ENCODE data around the gene MS4A2.

DNA sequence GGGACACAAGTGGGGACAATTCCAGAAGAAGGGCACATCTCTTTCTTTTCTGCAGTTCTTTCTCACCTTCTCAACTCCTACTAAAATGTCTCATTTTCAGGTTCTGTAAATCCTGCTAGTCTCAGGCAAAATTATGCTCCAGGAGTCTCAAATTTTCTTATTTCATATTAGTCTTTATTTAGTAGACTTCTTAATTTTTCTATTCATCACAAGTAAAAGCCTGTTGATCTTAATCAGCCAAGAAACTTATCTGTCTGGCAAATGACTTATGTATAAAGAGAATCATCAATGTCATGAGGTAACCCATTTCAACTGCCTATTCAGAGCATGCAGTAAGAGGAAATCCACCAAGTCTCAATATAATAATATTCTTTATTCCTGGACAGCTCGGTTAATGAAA is at the start of gene MS4A2:
- no peak for TF ChIP-seq CTCF (conservative IDR thresholded peaks at IDR 0.05)
- TF ChIP-seq EZH2 (IDR thresholded peaks at IDR 0.05; ENCODE audit: low read depth), result no peak
